SU-DHL-6 (cell line): ENCODE measurements around the gene GRID1.

Source experiments
- H2AFZ ChIP-seq: fragments of 200-600 bp; sonication (generic); 2 replicates; pipeline ENCODE4 v1.6.1; 2014; ENCODE audit warnings: low read depth, mild to moderate bottlenecking, moderate library complexity, mixed read lengths, antibody characterized with exemption, low read length; ENCODE audit not compliant: severe bottlenecking
- H3F3A ChIP-seq: fragments of 200-600 bp; shearing (Covaris generic); 2 replicates; pipeline ENCODE4 v1.6.0; 2016; ENCODE audit warnings: antibody characterized with exemption, mild to moderate bottlenecking; ENCODE audit not compliant: insufficient read depth
- H3K27ac ChIP-seq: fragments of 200-600 bp; sonication (generic); 2 replicates; pipeline ENCODE4 v1.5.1; 2016; ENCODE audit warnings: low read depth, mild to moderate bottlenecking, low read length, moderate library complexity, mixed read lengths
- H3K27me3 ChIP-seq: fragments of 200-600 bp; sonication (generic), shearing (Covaris generic); 2 replicates; pipeline ENCODE4 v1.6.0; 2014; ENCODE audit warnings: mild to moderate bottlenecking, low read length
- H3K36me3 ChIP-seq: fragments of 200-600 bp; sonication (generic); 2 replicates; pipeline ENCODE4 v1.6.1; 2014; ENCODE audit warnings: mild to moderate bottlenecking, low read length, mixed read lengths
- H3K4me2 ChIP-seq: fragments of 300-600, 200-600 bp; shearing (Covaris generic), sonication (generic); 2 replicates; pipeline ENCODE4 v1.6.0; 2014; ENCODE audit warnings: low read length, low read depth, mild to moderate bottlenecking; ENCODE audit not compliant: poor library complexity, severe bottlenecking
- H3K4me3 ChIP-seq: fragments of 200-600 bp; sonication (generic); 2 replicates; pipeline ENCODE4 v1.5.1; 2014; ENCODE audit warnings: antibody characterized with exemption, low read length, mild to moderate bottlenecking, mixed read lengths; ENCODE audit not compliant: insufficient read depth, poor library complexity, severe bottlenecking
- H3K79me2 ChIP-seq: fragments of 200-600 bp; sonication (generic); 2 replicates; pipeline ENCODE4 v1.6.1; 2014; ENCODE audit warnings: mild to moderate bottlenecking, low read length, moderate library complexity; ENCODE audit not compliant: insufficient read depth
- H3K9ac ChIP-seq: fragments of 200-600 bp; sonication (generic); 2 replicates; pipeline ENCODE4 v1.7.0; 2014; ENCODE audit warnings: mild to moderate bottlenecking, low read length
- H3K9me2 ChIP-seq: fragments of 200-600 bp; sonication (generic); replicated peaks from 2 replicates; pipeline ENCODE4 v1.6.1; 2014; ENCODE audit warnings: low read length; ENCODE audit not compliant: insufficient read depth
- H3K9me3 ChIP-seq: fragments of 200-600 bp; sonication (generic); 2 replicates; pipeline ENCODE4 v1.6.1; 2014; ENCODE audit warnings: low read length, mixed read lengths; ENCODE audit not compliant: insufficient read depth
- H4K20me1 ChIP-seq: fragments of 200-600 bp; sonication (generic); 2 replicates; pipeline ENCODE4 v1.6.1; 2014; ENCODE audit warnings: low read depth, mild to moderate bottlenecking, antibody characterized with exemption, low read length, moderate library complexity, mixed read lengths
- EZH2phosphoT487 ChIP-seq: fragments of 200-600 bp; sonication (generic), shearing (Covaris generic); conservative IDR thresholded peaks from 2 replicates; pipeline ENCODE4 v1.6.1; 2018; ENCODE audit warnings: mild to moderate bottlenecking, antibody characterized with exemption, low read length, moderate library complexity, mixed read lengths
- TF ChIP-seq, protein P1 (sequence below): fragments of 200-600 bp; sonication (generic); IDR thresholded peaks from one replicate; pipeline ENCODE4 v1.5.1; 2017; ENCODE audit warnings: antibody characterized with exemption, mild to moderate bottlenecking, low read length, moderate library complexity; ENCODE audit not compliant: insufficient read depth, poor library complexity, severe bottlenecking

The GRID1 gene

GRCh38 chr10:86368987-86369386, 2.4 kb upstream of the GRID1 start:
- H3F3A ChIP-seq = no peaks in the 10 kb centered on the region
- no peaks in the 10 kb centered on the region for H3K36me3 ChIP-seq
- no peak overlapping the region for H3K4me2 ChIP-seq
- no peak overlapping the region for H3K4me3 ChIP-seq
- H3K9ac ChIP-seq = no peak overlapping the region
- H4K20me1 ChIP-seq = no peaks in the 10 kb centered on the region
- H2AFZ ChIP-seq = no peak overlapping the region
- no peak for TF ChIP-seq EZH2phosphoT487
- TF ChIP-seq, protein P1, sequence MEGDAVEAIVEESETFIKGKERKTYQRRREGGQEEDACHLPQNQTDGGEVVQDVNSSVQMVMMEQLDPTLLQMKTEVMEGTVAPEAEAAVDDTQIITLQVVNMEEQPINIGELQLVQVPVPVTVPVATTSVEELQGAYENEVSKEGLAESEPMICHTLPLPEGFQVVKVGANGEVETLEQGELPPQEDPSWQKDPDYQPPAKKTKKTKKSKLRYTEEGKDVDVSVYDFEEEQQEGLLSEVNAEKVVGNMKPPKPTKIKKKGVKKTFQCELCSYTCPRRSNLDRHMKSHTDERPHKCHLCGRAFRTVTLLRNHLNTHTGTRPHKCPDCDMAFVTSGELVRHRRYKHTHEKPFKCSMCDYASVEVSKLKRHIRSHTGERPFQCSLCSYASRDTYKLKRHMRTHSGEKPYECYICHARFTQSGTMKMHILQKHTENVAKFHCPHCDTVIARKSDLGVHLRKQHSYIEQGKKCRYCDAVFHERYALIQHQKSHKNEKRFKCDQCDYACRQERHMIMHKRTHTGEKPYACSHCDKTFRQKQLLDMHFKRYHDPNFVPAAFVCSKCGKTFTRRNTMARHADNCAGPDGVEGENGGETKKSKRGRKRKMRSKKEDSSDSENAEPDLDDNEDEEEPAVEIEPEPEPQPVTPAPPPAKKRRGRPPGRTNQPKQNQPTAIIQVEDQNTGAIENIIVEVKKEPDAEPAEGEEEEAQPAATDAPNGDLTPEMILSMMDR = no peak
- H3K27me3 ChIP-seq = no peaks in the 10 kb centered on the region
- no peaks in the 10 kb centered on the region for H3K9me3 ChIP-seq
- no peak overlapping the region for H3K27ac ChIP-seq
- no peaks in the 10 kb centered on the region for H3K79me2 ChIP-seq
- H3K9me2 ChIP-seq = no peaks in the 10 kb centered on the region

DNA sequence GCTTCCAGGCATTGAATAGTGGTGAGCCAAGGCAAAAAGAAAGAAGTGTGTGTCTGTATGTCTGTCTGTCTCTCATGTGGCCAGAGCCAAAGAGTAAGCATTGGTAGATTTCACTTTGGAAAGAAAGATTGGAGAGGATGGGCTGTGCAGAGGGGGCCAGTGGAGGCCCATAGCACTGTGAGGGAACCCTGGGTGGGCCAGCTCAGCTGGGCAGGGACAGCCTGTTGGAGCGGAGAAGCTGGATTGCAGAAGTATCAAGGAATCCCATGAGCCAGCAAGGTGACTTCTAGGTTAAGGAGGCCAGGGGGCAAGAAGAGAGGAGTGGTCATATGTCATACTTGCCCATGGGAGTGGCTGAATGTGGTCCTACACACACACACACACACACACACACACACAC, 1.5 kb upstream of the GRID1 start:
- no peak for TF ChIP-seq EZH2phosphoT487
- TF ChIP-seq, protein P1 = no peak
- H3K4me2 ChIP-seq = no peak overlapping the region
- no peaks in the 10 kb centered on the region for H3K79me2 ChIP-seq
- no peaks in the 10 kb centered on the region for H3K9me3 ChIP-seq
- H3K36me3 ChIP-seq = no peaks in the 10 kb centered on the region
- no peaks in the 10 kb centered on the region for H3K27me3 ChIP-seq
- H3K27ac ChIP-seq = no peak overlapping the region
- H3K9me2 ChIP-seq = no peaks in the 10 kb centered on the region
- H3K4me3 ChIP-seq = no peak overlapping the region
- H2AFZ ChIP-seq = no peak overlapping the region
- no peak overlapping the region for H3K9ac ChIP-seq
- no peaks in the 10 kb centered on the region for H4K20me1 ChIP-seq
- no peaks in the 10 kb centered on the region for H3F3A ChIP-seq

- TF ChIP-seq EZH2phosphoT487 = no peak
- TF ChIP-seq, protein P1 = no peak
- Histone ChIP-seq H3K9me2 (no peaks in the 10 kb centered on the region), H3K36me3 (no peaks in the 10 kb centered on the region), H4K20me1 (no peaks in the 10 kb centered on the region), H3K9me3 (no peaks in the 10 kb centered on the region), H3K27ac (no peak overlapping the region), H2AFZ (no peak overlapping the region), H3K79me2 (no peaks in the 10 kb centered on the region), H3K27me3 (no peaks in the 10 kb centered on the region), H3K9ac (peak overlapping the region; percentile 46), H3K4me3 (peak overlapping the region; percentile 38), H3K4me2 (peak overlapping the region; percentile 51), H3F3A (no peaks in the 10 kb centered on the region)
Observed at GRCh38 chr10:86367152-86367951, 757 bp upstream of the GRID1 start.
